Non-pigmented ciliary epithelial cell (primary cell): ENCODE data around the gene ZFTA.
"Not testable (repeated sequence)": the region's sequence is repeated elsewhere in the genome, so short reads cannot be mapped to it uniquely, and the experiment has no call there.

Source experiments
- DNase-seq: peaks from one replicate; pipeline ENCODE4 v3.0.0-alpha.2; 2010; ENCODE audit warnings: low read depth

The ZFTA gene

DNA sequence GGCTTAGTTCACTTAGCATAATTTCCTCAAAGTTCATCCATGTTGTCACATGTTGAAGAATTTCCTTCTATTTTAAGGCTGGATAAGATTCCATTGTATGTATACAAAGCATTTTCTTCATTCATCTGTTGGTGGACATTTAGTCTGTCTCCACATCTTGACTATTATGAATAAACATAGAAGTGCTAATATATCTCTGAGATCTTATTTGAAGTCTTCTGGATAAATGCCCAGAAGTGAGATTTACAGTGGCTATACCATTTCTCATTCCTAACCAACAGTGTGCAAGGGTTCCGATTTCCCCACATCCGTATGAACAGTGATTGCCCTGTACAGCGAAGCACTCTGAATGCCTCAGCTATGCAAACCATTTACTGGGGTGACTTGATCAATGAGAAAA is 6.6 kb upstream of the ZFTA start:
- DNase-seq: no peak

DNA sequence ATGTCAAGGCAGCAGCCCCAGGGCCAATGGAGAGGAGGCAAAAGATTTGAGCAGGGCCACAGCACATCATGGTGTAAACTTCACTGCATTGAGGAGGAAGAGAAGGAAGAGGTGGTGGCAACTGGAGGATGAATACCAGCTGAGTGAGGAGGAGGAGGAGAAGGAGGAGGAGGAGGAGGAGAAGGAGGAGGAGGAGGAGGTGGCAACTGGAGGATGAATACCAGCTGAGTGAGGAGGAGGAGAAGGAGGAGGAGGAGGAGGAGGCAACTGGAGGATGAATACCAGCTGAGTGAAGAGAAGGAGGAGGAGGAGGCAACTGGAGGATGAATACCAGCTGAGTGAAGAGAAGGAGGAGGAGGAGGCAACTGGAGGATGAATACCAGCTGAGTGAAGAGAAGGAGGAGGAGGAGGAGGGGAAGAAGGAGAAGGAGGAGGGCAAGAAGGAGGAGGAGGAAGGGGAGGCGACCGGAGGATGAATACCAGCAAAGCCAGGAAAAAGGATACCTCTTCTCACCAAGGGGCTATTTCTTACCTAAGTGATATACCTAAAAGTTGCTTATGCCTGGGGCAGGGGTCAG is 3.3 kb upstream of the ZFTA start:
- DNase-seq: not testable (repeated sequence)

DNA sequence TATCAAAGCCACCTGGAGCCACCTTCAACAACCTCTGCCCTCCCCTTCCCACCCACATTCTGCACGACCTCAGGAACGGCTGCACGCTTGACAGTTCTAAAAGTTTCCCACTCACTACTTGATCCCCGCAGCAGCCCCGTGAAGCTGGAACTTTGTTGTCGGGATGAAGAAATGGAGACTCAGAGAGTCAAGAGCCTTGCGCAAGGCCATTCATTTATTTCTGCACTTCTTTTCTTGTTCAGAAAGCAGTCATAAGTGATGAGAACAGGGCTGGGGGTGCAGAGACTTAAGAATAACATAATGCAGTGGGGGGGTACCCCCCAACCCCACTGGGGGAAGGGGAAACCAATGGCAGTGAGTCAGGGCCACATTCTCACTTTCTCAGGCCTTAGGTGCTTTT is 2.2 kb upstream of the ZFTA start:
- DNase-seq: no peak

- no peak for DNase-seq
Measured at GRCh38 chr11:63769714-63770455, 1.3 kb upstream of the ZFTA start.

GRCh38 chr11:63769042-63769713 is 603 bp upstream of the ZFTA start:
- DNase-seq: no peak

GRCh38 chr11:63767565-63768236 is 874 bp downstream of the ZFTA start:
- no peak for DNase-seq

DNA sequence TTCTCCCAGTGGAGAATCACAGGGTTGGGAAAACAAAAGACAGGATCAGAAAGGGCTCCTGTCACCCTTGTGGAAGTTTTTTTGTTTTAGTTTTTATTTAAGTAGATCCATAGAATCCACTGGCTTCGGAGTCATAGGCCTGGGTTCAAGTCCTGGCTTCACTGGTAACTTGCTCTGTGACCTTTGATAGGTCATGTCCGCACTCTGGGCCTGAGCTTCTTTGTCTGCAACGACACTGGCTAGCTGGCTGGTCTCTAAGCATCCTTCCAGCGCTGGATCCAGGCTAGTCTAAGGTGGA is 1.4 kb downstream of the ZFTA start:
- no peak for DNase-seq

- DNase-seq: no peak
Measured at GRCh38 chr11:63766531-63767235, 1.9 kb downstream of the ZFTA start.

- DNase-seq: no peak
Measured at GRCh38 chr11:63765688-63766241, 2.8 kb downstream of the ZFTA start.

DNA sequence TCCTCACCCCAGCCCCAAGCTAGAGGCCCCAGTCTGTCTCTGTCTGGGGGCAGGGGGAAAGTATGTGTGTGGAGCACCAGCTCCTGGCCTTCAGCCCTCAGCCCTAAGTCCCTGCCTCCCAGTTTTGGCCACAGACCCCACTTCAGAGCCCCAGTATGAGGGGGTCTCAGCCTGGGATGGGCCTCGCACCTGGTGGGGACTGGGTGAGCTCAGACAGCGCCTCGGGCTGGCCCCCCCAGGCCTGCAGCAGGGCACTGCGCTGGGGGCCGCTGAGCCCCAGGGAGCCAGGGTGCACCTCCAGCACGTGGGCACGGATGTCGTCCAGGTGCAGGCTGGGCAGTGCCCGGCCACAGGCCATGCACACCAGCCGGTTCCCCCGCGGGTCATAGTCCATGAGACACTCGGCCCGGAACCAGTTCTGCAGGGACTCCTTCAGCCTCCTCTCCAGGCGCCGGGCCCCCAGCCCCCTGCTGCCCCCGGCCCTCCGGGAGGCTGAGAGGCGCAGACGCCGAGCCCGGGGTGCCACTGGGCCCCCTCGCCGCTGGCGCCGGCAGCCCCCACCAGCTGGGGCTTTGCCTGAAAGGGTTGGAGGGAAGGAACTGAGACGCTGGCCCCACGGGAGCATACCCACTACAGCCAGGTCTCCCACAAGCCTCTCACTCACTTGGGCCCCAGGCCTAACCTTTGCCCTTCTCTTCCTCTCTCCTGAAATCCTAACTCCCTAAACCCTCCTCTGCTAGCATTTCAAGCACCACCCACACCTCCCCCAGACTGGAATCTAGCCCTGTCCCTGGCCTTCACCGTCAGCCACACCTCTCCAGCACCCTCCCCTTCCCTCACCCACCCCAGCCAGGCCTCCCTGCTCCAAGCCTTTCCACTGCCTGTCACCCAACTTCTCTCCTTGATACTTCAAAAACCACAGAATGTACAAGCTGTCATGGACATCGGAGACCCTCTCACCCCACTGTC is 3.6 kb downstream of the ZFTA start:
- DNase-seq: no peak

GRCh38 chr11:63764340-63764678 is 4.3 kb downstream of the ZFTA start:
- DNase-seq: no peak

- no peak for DNase-seq
Measured at GRCh38 chr11:63763496-63764339, 4.9 kb downstream of the ZFTA start.

- no peak for DNase-seq
Measured at GRCh38 chr11:63762654-63763495, 5.7 kb downstream of the ZFTA start.

DNA sequence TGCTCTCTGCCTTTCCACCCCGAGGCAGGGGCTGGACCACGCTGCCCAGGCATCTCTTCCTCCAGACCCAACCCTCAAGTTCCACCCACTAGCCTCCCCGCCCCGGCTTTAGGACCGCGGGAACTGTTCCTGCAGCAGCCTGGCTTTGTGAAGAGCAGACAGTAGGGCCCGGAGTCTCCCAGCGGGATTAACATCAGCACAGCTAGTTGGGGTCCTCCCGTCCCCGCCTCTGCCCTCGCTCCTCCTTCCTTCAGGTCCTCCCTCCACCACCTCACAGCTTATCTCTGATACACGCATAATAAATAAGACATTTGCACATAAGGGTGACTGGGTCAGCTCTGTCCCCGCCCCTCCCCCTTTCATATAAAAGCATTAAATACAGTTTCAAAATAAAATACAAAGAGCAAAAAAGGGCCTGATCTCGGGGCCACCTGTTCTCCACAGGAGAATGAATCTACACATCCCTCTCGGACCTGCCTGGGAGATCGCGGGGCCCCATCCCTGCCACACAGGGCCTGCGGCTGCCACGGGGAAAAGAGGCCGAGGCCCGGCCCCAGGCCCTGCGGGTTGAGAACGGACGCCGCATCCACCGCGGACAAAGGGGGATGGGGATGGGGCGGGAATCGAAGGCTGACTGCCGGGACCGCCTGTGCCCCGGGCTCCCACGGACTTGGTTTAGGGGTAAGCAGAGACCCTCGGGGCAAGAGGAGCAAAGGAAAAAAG is 6.5 kb downstream of the ZFTA start:
- DNase-seq: no peak

GRCh38 chr11:63761188-63761587 is 7.4 kb downstream of the ZFTA start:
- no peak for DNase-seq

DNA sequence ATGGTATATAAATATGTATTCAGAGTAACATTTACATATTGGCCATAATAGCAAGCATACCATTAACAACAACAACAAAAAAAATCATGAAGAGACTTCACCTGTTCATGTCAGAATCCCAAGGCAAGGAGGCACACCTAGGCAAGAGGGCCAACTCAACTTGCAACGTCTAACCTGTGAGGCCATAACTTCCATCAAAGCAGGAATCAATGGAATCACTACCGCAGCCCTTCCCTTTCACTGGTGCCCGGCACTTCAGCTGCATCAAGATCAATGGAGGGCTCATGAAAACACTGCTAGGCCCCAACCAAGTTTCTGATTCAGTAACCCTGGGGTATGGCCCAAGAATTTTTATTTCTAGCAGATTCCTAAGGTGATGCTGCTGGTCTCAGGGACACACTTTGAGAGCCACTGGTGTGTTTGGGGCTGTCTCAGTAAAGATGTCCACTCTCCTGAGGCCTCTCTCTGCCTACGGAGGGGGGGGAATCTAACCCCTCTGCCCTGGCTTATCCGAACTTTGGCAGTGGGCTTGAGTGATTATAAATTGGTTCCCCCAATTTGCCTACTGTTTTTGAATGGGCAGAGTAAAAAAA is 8.0 kb downstream of the ZFTA start:
- no peak for DNase-seq

DNA sequence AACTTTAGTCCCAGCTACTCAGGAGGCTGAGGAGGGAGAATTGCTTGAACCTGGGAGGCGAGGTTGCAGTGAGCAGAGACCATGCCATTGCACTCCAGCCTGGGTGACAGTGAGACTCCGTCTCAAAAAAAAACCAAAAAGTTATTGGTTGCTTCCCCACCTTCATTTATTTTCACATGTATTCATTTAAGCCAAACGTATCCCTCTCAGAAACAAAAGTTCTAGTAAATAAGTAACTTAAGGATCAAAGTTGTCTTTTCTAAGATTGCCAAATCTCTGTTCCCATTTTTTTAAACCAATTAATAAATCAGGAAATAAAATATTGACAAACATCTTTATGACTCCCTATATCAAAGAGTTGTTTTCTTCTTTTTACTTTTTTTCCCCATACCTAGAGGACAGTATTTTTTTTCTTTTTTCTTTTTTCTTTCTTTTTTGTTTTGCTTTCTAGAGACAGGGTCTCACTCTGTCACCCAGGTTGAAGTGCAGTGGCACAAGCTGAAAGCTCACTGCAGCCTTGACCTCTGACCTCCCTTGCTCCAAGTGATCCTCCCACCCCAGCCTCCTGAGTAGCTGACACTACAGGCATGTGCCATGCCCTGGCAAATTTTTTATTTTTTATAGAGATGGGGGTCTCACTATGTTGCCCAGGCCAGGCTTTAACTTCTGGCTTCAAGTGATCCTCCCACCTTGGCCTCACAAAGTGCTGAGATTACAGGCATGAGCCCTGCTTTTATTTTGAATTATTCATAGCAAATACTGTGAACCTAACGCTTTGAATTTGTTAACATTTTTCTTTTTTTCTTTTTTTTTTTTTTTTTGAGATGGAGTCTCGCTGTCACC is 11.4 kb downstream of the ZFTA start:
- no peak for DNase-seq
